ENCODE results near the gene DSG2. TPM values are rescaled to one million over a fixed set of nuclear protein-coding genes. Genes with fewer than 3 reads are reported as not detected.
A peak's percentile ranks its signal among the peaks of the same experiment; 100 is the strongest.

DSG2 gene
- total and polyA plus RNA-seq, 4 experiments from 2014 or later, result not detected

- ChIA-PET CTCF (ENCODE audit: partially characterized antibody) (no interaction called here), POLR2A (ENCODE audit: partially characterized antibody) (no interaction called here)
- Histone ChIP-seq H3K4me1 (ENCODE audit: insufficient read depth, low read length) (no peaks in the 10 kb centered on the region), H3K36me3 (ENCODE audit: insufficient read depth, low read length) (no peaks in the 10 kb centered on the region), H3K27me3 (ENCODE audit: insufficient read depth, low read length) (no peaks in the 10 kb centered on the region), H3K9me3 (ENCODE audit: control insufficient read depth in 1 of 2, low read length in 2 of 2) (no peaks in the 10 kb centered on the region), H3K27ac (ENCODE audit: low read depth, low read length) (no peak overlapping the region), H3K4me3 (ENCODE audit: low read length in 2 of 2) (no peak overlapping the region)
- H3K27ac Mint-ChIP-seq, result no peak overlapping the region
- H3K4me3 Mint-ChIP-seq, result no peak overlapping the region
- H3K4me1 Mint-ChIP-seq, result no peaks in the 10 kb centered on the region
- intact Hi-C loops (cut with micrococcal nuclease), result no loop called here
- H3K27me3 Mint-ChIP-seq, result peaks cover 0 to 3% of the 10 kb centered on the region in 2 donors
- no peaks in the 10 kb centered on the region for H3K9me3 Mint-ChIP-seq
- H3K36me3 Mint-ChIP-seq, result no peaks in the 10 kb centered on the region
- no peak for DNase-seq
Measured at GRCh38 chr18:31565782-31566512, 68.0 kb downstream of the DSG2 start.

GRCh38 chr18:31566576-31567306 is 68.8 kb downstream of the DSG2 start:
- intact Hi-C loops (cut with micrococcal nuclease), result no loop called here
- Histone ChIP-seq H3K27me3 (ENCODE audit: insufficient read depth, low read length) (no peaks in the 10 kb centered on the region), H3K4me1 (ENCODE audit: insufficient read depth, low read length) (no peaks in the 10 kb centered on the region), H3K27ac (ENCODE audit: low read depth, low read length) (no peak overlapping the region), H3K36me3 (ENCODE audit: insufficient read depth, low read length) (no peaks in the 10 kb centered on the region), H3K9me3 (ENCODE audit: control insufficient read depth in 1 of 2, low read length in 2 of 2) (no peaks in the 10 kb centered on the region), H3K4me3 (ENCODE audit: low read length in 2 of 2) (no peak overlapping the region)
- ChIA-PET POLR2A (ENCODE audit: partially characterized antibody) (no interaction called here), CTCF (ENCODE audit: partially characterized antibody) (no interaction called here)
- Mint-ChIP-seq H3K27me3 (no peaks in the 10 kb centered on the region), H3K9me3 (no peaks in the 10 kb centered on the region), H3K4me1 (no peaks in the 10 kb centered on the region), H3K27ac (peak overlapping the region in 1 of 7 donors; percentile 19), H3K4me3 (no peak overlapping the region), H3K36me3 (no peaks in the 10 kb centered on the region)
- DNase-seq, result no peak

DNA sequence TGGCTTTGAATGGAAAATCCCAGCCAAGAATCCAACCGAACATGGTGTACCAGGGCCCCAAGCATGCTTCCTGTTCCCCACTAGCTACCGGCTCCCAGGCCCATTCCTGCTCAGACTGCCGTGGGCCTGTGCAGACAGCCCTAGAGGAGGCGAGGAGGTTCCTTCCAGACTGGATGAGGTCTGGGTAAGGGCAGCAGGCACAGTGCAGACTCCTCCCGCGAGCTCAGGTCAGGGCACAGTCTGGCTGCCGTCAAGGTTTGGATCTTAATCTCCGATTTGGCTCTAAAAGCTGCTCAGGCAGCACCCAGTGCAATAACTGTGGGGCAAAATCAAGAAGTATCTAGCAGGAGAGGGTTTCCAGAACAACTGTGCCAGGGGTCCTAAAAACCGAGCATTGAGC is 74.4 kb downstream of the DSG2 start:
- no peaks in the 10 kb centered on the region for H3K36me3 ChIP-seq (ENCODE audit: insufficient read depth, low read length)
- no peak overlapping the region for H3K4me3 Mint-ChIP-seq
- no peaks in the 10 kb centered on the region for H3K9me3 Mint-ChIP-seq
- POLR2A ChIA-PET (ENCODE audit: partially characterized antibody), result no interaction called here
- H3K27ac Mint-ChIP-seq, result no peak overlapping the region
- intact Hi-C loops (cut with micrococcal nuclease), result no loop called here
- no peak overlapping the region for H3K27ac ChIP-seq (ENCODE audit: low read depth, low read length)
- H3K27me3 Mint-ChIP-seq, result peaks cover 2 to 5% of the 10 kb centered on the region in 2 donors
- DNase-seq, result no peak
- H3K4me3 ChIP-seq (ENCODE audit: low read length in 2 of 2), result no peak overlapping the region
- no peaks in the 10 kb centered on the region for H3K27me3 ChIP-seq (ENCODE audit: insufficient read depth, low read length)
- no peaks in the 10 kb centered on the region for H3K4me1 ChIP-seq (ENCODE audit: insufficient read depth, low read length)
- no peaks in the 10 kb centered on the region for H3K4me1 Mint-ChIP-seq
- H3K9me3 ChIP-seq (ENCODE audit: control insufficient read depth in 1 of 2, low read length in 2 of 2), result no peaks in the 10 kb centered on the region
- CTCF ChIA-PET (ENCODE audit: partially characterized antibody), result interaction anchor here (1.7 kb wide), 1 partner anchor 9 kb away, joined by 4 read pairs; no protein-coding TSS in a partner anchor
- no peaks in the 10 kb centered on the region for H3K36me3 Mint-ChIP-seq

DNA sequence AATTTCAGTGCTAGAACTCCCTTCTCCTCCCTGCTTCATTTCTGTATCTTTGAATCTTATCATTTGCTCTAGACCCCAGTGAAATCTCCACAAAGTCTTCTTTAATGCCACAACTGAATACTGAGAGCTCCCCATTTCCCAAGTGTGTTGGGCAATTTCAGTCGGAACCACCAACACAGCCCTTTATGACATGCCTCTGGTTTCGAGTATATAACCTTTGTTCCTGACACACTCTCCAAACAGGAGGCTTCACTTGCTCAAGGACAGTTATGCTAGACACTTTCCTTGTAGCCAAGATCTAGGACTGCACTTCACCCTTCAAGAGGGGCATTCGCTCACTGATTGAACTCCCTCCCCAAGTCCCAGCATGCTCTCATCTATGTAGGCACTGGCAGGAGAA is 75.1 kb downstream of the DSG2 start:
- no peaks in the 10 kb centered on the region for H3K9me3 Mint-ChIP-seq
- POLR2A ChIA-PET (ENCODE audit: partially characterized antibody), result no interaction called here
- H3K27me3 ChIP-seq (ENCODE audit: insufficient read depth, low read length), result no peaks in the 10 kb centered on the region
- H3K27ac ChIP-seq (ENCODE audit: low read depth, low read length), result no peak overlapping the region
- CTCF ChIA-PET (ENCODE audit: partially characterized antibody), result interaction anchor here (1.7 kb wide), 1 partner anchor 10 kb away, joined by 4 read pairs; no protein-coding TSS in a partner anchor
- H3K4me1 ChIP-seq (ENCODE audit: insufficient read depth, low read length), result no peaks in the 10 kb centered on the region
- no peaks in the 10 kb centered on the region for H3K4me1 Mint-ChIP-seq
- no peak for DNase-seq
- intact Hi-C loops (cut with micrococcal nuclease), result no loop called here
- H3K27ac Mint-ChIP-seq, result no peak overlapping the region
- peaks cover 3 to 5% of the 10 kb centered on the region in 2 donors for H3K27me3 Mint-ChIP-seq
- no peaks in the 10 kb centered on the region for H3K36me3 Mint-ChIP-seq
- no peaks in the 10 kb centered on the region for H3K36me3 ChIP-seq (ENCODE audit: insufficient read depth, low read length)
- H3K9me3 ChIP-seq (ENCODE audit: control insufficient read depth in 1 of 2, low read length in 2 of 2), result no peaks in the 10 kb centered on the region
- no peak overlapping the region for H3K4me3 Mint-ChIP-seq
- H3K4me3 ChIP-seq (ENCODE audit: low read length in 2 of 2), result no peak overlapping the region

DNA sequence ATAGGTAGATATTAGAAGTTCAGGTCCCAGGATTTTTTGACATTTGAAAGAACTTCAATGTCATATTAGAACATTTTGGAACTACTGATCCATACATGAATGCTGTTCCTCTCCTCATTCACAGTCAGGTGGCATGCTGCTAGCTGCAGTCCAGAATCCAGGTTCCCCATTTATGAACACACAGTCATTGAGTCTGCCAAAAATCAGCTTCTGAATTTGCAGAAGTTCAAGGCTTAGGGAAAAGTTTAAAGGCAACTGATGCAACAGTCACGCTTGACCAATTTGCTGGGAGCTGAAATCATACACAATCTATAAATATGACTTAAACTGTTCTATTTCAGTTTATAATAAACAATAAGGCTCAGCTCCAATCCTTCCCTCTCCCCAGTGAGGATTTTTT is 76.4 kb downstream of the DSG2 start:
- H3K4me3 ChIP-seq (ENCODE audit: low read length in 2 of 2), result no peak overlapping the region
- H3K9me3 Mint-ChIP-seq, result no peaks in the 10 kb centered on the region
- no peaks in the 10 kb centered on the region for H3K4me1 ChIP-seq (ENCODE audit: insufficient read depth, low read length)
- ChIA-PET CTCF (ENCODE audit: partially characterized antibody) (interaction anchor here (0.6 to 0.8 kb wide), 2 partner anchors 14 to 472 kb away, joined by 3 to 4 read pairs; no protein-coding TSS in a partner anchor), POLR2A (ENCODE audit: partially characterized antibody) (no interaction called here)
- no peak for DNase-seq
- no peaks in the 10 kb centered on the region for H3K4me1 Mint-ChIP-seq
- intact Hi-C loops (cut with micrococcal nuclease), result no loop called here
- H3K27me3 ChIP-seq (ENCODE audit: insufficient read depth, low read length), result no peaks in the 10 kb centered on the region
- H3K36me3 Mint-ChIP-seq, result no peaks in the 10 kb centered on the region
- H3K27me3 Mint-ChIP-seq, result peaks cover 4 to 5% of the 10 kb centered on the region in 2 donors
- H3K9me3 ChIP-seq (ENCODE audit: control insufficient read depth in 1 of 2, low read length in 2 of 2), result no peaks in the 10 kb centered on the region
- no peak overlapping the region for H3K27ac ChIP-seq (ENCODE audit: low read depth, low read length)
- H3K36me3 ChIP-seq (ENCODE audit: insufficient read depth, low read length), result no peaks in the 10 kb centered on the region
- no peak overlapping the region for H3K27ac Mint-ChIP-seq
- no peak overlapping the region for H3K4me3 Mint-ChIP-seq

GRCh38 chr18:31575515-31576257 is 77.7 kb downstream of the DSG2 start:
- intact Hi-C loops (cut with micrococcal nuclease), result no loop called here
- no peak for DNase-seq
- POLR2A ChIA-PET (ENCODE audit: partially characterized antibody), result no interaction called here
- H3K36me3 ChIP-seq (ENCODE audit: insufficient read depth, low read length), result no peaks in the 10 kb centered on the region
- H3K4me3 ChIP-seq (ENCODE audit: low read length in 2 of 2), result no peak overlapping the region
- no peak overlapping the region for H3K4me3 Mint-ChIP-seq
- H3K27me3 ChIP-seq (ENCODE audit: insufficient read depth, low read length), result no peaks in the 10 kb centered on the region
- H3K36me3 Mint-ChIP-seq, result no peaks in the 10 kb centered on the region
- no peak overlapping the region for H3K27ac Mint-ChIP-seq
- CTCF ChIA-PET (ENCODE audit: partially characterized antibody), result interaction anchor here (0.9 to 1.6 kb wide), 3 partner anchors 13 to 20 kb away, joined by 3 to 4 read pairs (median 4); no protein-coding TSS in a partner anchor
- no peaks in the 10 kb centered on the region for H3K4me1 ChIP-seq (ENCODE audit: insufficient read depth, low read length)
- no peaks in the 10 kb centered on the region for H3K4me1 Mint-ChIP-seq
- no peaks in the 10 kb centered on the region for H3K9me3 Mint-ChIP-seq
- no peaks in the 10 kb centered on the region for H3K9me3 ChIP-seq (ENCODE audit: control insufficient read depth in 1 of 2, low read length in 2 of 2)
- peaks cover 4 to 5% of the 10 kb centered on the region in 2 donors for H3K27me3 Mint-ChIP-seq
- H3K27ac ChIP-seq (ENCODE audit: low read depth, low read length), result no peak overlapping the region

DNA sequence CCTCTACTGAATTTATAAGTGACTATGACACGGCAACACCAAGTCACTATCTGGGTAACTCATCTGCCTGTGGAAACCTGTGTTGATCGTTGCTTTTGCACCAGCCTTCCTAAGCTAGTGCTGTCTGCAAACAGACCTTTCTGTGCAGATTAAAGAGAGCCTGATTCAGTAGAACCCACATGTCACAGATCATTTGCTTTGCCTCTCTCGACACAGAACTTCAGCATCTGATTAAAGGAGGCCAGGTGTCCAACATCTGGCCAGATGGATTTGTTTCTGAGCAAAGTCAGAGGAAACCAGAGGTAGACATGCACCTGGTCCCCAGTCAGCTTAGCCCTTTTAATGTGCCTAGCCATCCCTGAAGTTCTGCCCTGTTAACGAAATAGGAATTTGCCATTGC is 78.7 kb downstream of the DSG2 start:
- Mint-ChIP-seq H3K9me3 (no peaks in the 10 kb centered on the region), H3K4me3 (no peak overlapping the region), H3K27me3 (peaks cover 4 to 5% of the 10 kb centered on the region in 2 donors), H3K4me1 (no peaks in the 10 kb centered on the region), H3K27ac (no peak overlapping the region), H3K36me3 (no peaks in the 10 kb centered on the region)
- CTCF ChIA-PET (ENCODE audit: partially characterized antibody), result interaction anchor here (0.9 to 1.6 kb wide), 3 partner anchors 14 to 21 kb away, joined by 3 to 4 read pairs (median 4); no protein-coding TSS in a partner anchor
- POLR2A ChIA-PET (ENCODE audit: partially characterized antibody), result no interaction called here
- Histone ChIP-seq H3K36me3 (ENCODE audit: insufficient read depth, low read length) (no peaks in the 10 kb centered on the region), H3K27me3 (ENCODE audit: insufficient read depth, low read length) (no peaks in the 10 kb centered on the region), H3K27ac (ENCODE audit: low read depth, low read length) (no peak overlapping the region), H3K4me1 (ENCODE audit: insufficient read depth, low read length) (no peaks in the 10 kb centered on the region), H3K9me3 (ENCODE audit: control insufficient read depth in 1 of 2, low read length in 2 of 2) (no peaks in the 10 kb centered on the region), H3K4me3 (ENCODE audit: low read length in 2 of 2) (no peak overlapping the region)
- no peak for DNase-seq
- intact Hi-C loops (cut with micrococcal nuclease), result no loop called here
